HG03558 (cell line): ENCODE results near the gene MAL.
A peak's percentile ranks its signal among the peaks of the same experiment; 100 is the strongest.

Experiments used
- ATAC-seq: cut with Tn5 transposase; IDR thresholded peaks from one replicate; pipeline ENCODE4 v1.9.1; 2021; ENCODE audit warnings: moderate number of reproducible peaks; ENCODE audit not compliant: unreplicated experiment; ENCODE audit errors: extremely low read depth

The MAL gene

GRCh38 chr2:94995553-94996304, 29.8 kb upstream of the MAL start:
- no peak for ATAC-seq

GRCh38 chr2:94996305-94997100, 29.0 kb upstream of the MAL start:
- no peak for ATAC-seq

GRCh38 chr2:94997981-94998930, 27.3 kb upstream of the MAL start:
- no peak for ATAC-seq

- no peak for ATAC-seq
Observed at GRCh38 chr2:94999431-94999883, 26.1 kb upstream of the MAL start.

- no peak for ATAC-seq
Observed at GRCh38 chr2:95001051-95001562, 24.4 kb upstream of the MAL start.

- ATAC-seq: no peak
Observed at GRCh38 chr2:95001701-95002100, 23.8 kb upstream of the MAL start.

- no peak for ATAC-seq
Observed at GRCh38 chr2:95002498-95002897, 23.0 kb upstream of the MAL start.

- no peak for ATAC-seq
Observed at GRCh38 chr2:95004287-95004686, 21.2 kb upstream of the MAL start.

GRCh38 chr2:95004711-95005110, 20.8 kb upstream of the MAL start:
- ATAC-seq: no peak

GRCh38 chr2:95005726-95006125, 19.8 kb upstream of the MAL start:
- no peak for ATAC-seq

GRCh38 chr2:95006588-95006987, 18.9 kb upstream of the MAL start:
- no peak for ATAC-seq

- ATAC-seq: no peak
Observed at GRCh38 chr2:95007031-95007609, 18.4 kb upstream of the MAL start.

- no peak for ATAC-seq
Observed at GRCh38 chr2:95007822-95008221, 17.7 kb upstream of the MAL start.

- no peak for ATAC-seq
Observed at GRCh38 chr2:95008306-95008705, 17.2 kb upstream of the MAL start.

- no peak for ATAC-seq
Observed at GRCh38 chr2:95008996-95009395, 16.5 kb upstream of the MAL start.

- ATAC-seq: no peak
Observed at GRCh38 chr2:95009412-95009811, 16.1 kb upstream of the MAL start.

GRCh38 chr2:95010126-95010525, 15.4 kb upstream of the MAL start:
- no peak for ATAC-seq

GRCh38 chr2:95010718-95011117, 14.8 kb upstream of the MAL start:
- no peak for ATAC-seq

GRCh38 chr2:95012881-95013550, 12.5 kb upstream of the MAL start:
- peak; percentile 82 for ATAC-seq
